Kidney epithelial cell (primary cell): ENCODE results near the gene MAP2K2. TPM values are rescaled to one million over a fixed set of nuclear protein-coding genes. Genes with fewer than 3 reads are reported as not detected.

ENCODE experiments used
- DNase-seq: peaks from one replicate; pipeline ENCODE4 v3.0.0-alpha.2; 2010; ENCODE audit warnings: low read depth
- H3K27me3 ChIP-seq: 2 replicates; pipeline ENCODE4 v1.6.0; 2011; ENCODE audit warnings: low read length; ENCODE audit not compliant: control insufficient read depth, insufficient read depth
- H3K36me3 ChIP-seq: 2 replicates; pipeline ENCODE4 v1.5.1; 2011; ENCODE audit warnings: low read length; ENCODE audit not compliant: control insufficient read depth, insufficient read depth
- H3K4me3 ChIP-seq: 2 replicates; pipeline ENCODE4 v1.5.1; 2011; ENCODE audit warnings: low read depth, mild to moderate bottlenecking, control low read depth, low read length
- total RNA-seq: library from RNA; depleted of rRNA; stranded (reverse); fragments of >200 nt; gene quantifications from 2 replicates; pipeline ENCODE4 v1.2.3, GENCODE V29; 2015
- TF ChIP-seq, protein P1 (sequence below): IDR thresholded peaks from 2 replicates; pipeline ENCODE4 v1.5.1; 2011; ENCODE audit warnings: mild to moderate bottlenecking, moderate library complexity, low read length, control low read depth, inconsistent platforms; ENCODE audit not compliant: insufficient read depth, poor library complexity, severe bottlenecking

Gene MAP2K2
- total RNA-seq, 1 donor from 2014 or later = 198 TPM

DNA sequence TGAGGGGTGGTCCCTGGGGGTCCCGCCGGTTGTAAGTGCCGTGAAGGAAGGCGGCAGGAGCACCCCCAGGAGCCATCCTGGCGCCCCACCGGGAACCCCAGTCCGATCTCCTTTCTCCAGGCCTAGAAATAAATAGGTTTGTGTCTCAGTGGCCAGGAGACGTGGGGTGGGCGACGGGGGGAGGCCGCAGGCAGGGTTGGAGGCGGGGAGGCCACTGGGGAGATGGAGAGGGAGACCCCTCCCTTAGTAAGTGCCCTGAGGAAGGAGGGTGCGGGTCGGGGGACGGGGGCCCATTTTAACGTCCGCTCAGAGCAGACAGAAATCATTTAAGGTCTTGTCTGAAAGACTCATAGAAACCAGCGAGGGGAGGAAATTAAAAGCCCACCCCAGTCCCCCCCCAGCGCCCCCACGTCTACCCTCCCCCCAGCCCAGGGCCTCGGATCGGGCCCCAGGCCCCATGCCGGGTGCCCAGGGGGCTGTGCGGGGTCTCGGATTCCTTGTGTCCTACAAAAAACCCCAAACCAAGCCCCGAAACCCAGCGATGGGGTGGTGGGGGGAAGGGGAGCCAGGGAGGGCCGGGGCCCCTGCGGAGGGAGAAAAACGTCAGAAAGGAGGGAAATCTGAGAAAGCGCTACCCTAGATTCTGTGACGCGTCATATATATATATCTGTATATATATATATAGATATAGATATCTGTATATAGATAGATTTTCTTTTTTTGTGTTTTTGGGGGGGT is 76.8 kb downstream of the MAP2K2 start:
- peaks cover 1% of the 10 kb centered on the region for H3K36me3 ChIP-seq
- no peak for DNase-seq
- TF ChIP-seq, protein P1, sequence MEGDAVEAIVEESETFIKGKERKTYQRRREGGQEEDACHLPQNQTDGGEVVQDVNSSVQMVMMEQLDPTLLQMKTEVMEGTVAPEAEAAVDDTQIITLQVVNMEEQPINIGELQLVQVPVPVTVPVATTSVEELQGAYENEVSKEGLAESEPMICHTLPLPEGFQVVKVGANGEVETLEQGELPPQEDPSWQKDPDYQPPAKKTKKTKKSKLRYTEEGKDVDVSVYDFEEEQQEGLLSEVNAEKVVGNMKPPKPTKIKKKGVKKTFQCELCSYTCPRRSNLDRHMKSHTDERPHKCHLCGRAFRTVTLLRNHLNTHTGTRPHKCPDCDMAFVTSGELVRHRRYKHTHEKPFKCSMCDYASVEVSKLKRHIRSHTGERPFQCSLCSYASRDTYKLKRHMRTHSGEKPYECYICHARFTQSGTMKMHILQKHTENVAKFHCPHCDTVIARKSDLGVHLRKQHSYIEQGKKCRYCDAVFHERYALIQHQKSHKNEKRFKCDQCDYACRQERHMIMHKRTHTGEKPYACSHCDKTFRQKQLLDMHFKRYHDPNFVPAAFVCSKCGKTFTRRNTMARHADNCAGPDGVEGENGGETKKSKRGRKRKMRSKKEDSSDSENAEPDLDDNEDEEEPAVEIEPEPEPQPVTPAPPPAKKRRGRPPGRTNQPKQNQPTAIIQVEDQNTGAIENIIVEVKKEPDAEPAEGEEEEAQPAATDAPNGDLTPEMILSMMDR = no peak
- H3K27me3 ChIP-seq = no peaks in the 10 kb centered on the region
- no peak overlapping the region for H3K4me3 ChIP-seq

DNA sequence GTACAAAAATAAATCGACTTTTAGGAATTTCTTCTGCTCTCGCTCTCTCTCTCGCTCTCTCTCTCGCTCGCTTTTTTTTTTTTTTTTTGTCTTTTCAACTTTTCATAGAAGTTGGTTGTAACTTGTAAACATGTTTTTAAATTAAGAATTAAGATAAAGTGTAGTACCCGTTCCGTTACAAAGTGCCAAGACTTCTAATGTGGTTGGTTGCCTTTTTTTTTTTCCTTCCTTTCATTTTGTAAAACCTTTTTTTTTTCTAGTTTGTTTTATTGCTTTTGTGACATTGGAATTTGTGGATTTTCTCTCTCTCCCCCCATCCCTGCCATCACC is 77.6 kb downstream of the MAP2K2 start:
- Histone ChIP-seq H3K36me3 (peaks cover 1% of the 10 kb centered on the region), H3K4me3 (no peak overlapping the region), H3K27me3 (no peaks in the 10 kb centered on the region)
- TF ChIP-seq, protein P1 = no peak
- DNase-seq = no peak

DNA sequence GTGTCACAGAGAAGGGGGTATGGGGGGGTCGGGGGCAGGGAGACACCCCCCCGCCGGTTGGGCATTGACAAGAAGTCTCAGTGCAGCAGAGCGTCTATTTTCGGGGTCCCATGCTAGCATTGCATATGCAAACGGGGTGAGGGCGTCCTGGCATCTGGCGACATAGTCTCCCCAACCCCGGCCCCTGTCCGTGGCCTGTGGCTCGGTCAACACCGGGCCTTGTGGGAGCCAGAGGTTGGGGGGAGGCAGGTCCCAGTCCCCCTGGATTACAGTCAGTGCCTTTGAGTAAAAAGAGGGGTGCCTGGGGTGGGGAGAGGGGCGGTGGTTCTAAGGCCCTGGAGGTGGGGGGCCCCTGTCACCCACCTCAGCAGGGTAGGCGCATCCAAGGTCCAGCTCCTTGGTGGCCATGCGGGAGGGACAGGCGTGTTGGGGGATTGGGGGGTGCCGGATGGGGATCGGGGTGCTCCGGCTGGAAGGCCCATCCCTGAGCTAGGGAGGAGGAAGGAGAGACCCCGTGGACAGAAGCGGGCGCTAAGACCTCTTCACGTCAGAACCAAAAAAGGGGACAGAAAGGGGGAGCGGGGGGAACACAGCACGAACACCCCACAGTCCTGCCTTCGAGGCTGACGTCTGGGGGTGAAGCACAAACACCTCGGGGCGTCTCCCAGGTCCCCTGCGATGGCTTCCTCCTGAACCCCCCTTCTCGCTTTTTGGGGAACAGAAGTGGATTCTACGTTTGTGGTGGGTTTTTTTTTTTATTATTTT is 78.1 kb downstream of the MAP2K2 start:
- Histone ChIP-seq H3K36me3 (peaks cover 1% of the 10 kb centered on the region), H3K4me3 (no peak overlapping the region), H3K27me3 (no peaks in the 10 kb centered on the region)
- TF ChIP-seq, protein P1 = no peak
- no peak for DNase-seq

DNA sequence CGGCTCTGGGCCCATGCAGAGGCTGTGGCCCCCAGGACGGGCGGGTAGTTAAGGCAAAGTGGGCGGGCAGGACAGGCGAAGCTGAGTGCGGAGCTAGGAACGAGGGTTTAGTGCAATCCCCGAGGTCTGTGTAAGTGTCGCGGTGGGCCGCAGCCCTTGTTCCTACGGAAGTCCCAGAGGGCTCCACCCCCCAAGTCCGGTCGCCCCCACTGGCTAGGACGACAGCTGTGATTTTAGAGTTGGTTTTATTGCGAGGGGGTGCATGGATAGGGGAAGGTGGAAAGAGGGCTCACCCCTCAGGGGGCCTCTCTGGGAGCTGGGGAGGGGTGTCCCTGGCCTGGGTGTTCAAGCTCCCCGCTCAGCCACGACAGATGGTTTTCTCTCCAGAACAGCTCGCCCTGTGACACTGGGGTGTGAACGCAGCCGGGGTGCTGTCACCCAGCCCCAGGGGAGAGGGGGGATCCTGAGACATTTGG is 78.9 kb downstream of the MAP2K2 start:
- no peak for DNase-seq
- TF ChIP-seq, protein P1 = no peak
- Histone ChIP-seq H3K27me3 (no peaks in the 10 kb centered on the region), H3K36me3 (peaks cover 1% of the 10 kb centered on the region), H3K4me3 (no peak overlapping the region)

DNA sequence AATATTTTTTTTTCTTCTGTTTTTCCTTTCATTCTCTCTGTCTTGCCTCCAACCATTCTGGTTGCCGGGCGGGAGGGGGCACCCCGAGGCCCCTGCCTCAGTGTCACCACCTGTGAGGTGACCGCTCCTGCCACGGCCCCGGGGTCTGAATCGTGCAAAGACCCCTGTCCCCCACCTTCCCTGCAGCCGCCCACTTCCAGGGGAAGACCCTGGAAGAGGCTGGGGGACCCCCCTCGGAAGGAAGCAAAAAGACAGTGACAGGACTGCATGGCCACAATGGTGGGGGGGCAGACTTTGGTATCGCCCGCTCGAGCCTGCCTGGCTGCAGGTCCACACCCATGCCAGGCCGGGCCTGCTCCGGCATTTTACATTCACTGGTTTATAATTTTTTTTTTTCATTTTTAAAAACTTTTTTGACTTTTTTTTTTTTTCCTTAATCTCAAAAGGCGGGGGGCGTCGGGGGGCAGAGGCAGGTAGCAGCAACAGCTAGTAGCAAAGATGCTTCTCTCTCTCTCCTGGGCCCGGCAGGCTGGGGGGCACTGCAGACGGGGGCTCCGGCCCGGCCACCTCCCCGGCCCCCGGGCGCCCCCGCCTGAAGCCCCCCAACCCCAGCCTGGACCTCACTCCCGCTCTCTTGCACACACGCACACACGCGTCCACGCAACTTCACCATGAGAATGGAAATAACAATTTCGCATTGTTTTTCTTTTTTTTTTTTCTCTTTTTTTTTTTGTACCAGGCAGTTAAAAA is 79.8 kb downstream of the MAP2K2 start:
- Histone ChIP-seq H3K36me3 (peaks cover 1% of the 10 kb centered on the region), H3K27me3 (no peaks in the 10 kb centered on the region), H3K4me3 (no peak overlapping the region)
- TF ChIP-seq, protein P1 = no peak
- no peak for DNase-seq
